Activated CD4-positive, alpha-beta T cell treated with anti-CD3 and anti-CD28 coated beads, Interleukin-2, Interleukin-6, amounts not matched to agents 100 ng/mL and 50 ng/mL, durations not matched to agents 16 hours and 8 hours (primary cell): ENCODE results near the gene SBK1.
"Not testable (repeated sequence)": the region's sequence is repeated elsewhere in the genome, so short reads cannot be mapped to it uniquely, and the experiment has no call there.

Experiments used
- DNase-seq: peaks from one replicate; pipeline ENCODE4 v3.0.0-alpha.2; 2020

The SBK1 gene

DNA sequence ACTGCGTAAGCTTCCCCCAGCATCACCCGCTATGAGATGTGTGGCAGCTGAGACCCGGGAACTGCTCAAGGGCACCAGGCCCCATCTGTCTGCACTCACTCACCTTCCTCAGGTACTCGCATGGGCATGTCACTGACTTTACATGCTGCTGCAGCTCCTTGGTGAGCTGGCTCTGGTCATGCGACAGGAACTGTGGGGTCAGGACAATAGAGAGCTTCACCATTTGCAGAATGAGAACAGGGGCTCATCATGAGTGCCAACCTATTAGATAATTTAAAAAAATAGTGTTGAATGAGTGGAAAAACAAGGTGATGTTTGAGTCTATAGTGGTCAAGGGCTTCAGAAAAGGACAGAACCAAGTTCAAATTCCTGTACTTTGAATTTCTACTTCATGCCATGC, 70.3 kb downstream of the SBK1 start:
- DNase-seq = not testable (repeated sequence)

DNA sequence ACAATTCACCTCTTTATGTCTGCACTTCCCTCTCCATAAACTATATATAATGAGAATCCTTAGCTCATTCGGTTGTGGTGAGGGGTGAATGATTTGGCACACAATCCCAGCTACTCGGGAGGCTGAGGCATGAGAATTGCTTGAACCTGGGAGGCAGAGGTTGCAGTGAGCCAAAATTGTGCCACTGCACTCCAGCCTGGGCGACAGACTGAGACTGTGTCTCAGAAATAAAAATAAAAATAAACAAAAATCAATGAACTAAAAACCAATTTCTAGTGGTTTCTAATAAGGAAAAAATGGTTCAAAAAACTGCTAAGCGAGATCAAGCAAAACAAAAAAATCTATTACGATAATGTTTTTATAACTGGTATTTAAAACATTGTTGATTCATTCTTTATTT, 71.1 kb downstream of the SBK1 start, which contains the start of gene NPIPB6:
NPIPB6 (minus strand) TSS at position 101 of the 400 bp plus-strand sequence. CDS start 686 bp downstream, outside the sequence.
- DNase-seq = not testable (repeated sequence)

DNA sequence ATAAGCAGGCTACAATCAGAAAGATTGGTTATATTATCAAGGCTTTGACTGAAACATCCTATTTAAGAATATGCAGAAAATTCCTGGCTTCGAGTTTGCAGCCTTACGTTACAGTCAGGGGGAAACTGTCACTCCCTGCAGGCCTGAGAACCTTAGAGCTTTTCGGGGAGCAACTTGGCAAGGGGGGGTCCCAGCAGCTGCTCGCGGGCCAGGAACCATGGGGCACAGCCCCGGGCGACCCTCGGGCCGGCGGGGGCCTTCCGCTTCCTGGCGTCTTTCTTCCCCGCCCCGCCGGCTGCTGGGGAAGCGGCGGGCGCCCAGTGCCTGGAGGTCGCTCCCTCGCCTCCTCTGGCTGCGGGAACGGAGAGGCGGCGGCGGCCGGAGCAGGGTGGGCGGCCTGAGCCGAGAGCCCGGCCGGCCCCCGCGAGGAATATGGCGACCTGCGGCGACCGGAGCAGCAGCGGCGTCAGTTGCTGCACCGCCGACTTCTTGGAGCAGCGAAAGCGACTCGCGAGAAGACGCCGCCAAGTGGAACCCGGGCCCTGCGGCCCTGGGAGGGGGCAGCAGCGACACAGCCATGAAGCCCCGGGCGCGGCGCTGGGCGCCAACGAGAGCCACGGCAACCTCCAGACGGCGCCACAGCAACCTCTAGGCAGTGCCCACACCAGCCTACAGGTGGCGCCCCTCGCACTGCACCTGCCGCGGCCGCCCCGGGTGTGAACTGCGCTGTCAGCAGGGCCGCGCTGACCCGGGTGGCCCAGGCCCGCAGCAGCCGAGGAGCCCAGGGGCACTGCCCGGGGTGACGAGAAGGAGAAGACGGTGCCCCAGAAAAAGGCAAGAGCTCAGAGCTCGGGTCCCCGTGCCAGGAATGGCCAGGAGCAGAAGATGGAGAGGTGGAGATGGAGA, 72.2 kb downstream of the SBK1 start:
- DNase-seq = peak; percentile 23

DNA sequence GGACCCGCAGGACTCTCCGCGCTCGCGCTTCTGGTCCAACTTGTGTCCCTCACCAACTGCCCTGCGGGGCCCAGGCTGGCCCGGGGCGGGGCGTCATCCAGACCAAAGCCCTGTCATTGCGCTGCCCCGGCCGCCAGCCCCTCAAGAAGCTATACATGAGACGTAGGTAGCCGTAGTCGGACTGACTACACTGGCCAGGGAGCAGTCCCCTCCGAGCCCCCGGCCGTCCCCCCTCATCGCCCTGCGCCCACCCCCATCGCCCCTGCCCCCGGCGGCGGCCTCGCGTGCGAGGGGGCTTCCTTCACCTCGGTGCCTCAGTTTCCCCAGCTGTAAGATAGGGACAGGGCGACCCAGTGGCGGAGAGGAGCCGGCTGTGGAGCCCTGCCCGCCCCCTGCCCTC, 75.6 kb downstream of the SBK1 start:
- DNase-seq = not testable (repeated sequence)
